ENCODE results near the gene SLC49A4. TPM values are rescaled to one million over a fixed set of nuclear protein-coding genes. Genes with fewer than 3 reads are reported as not detected.

The SLC49A4 gene
- total RNA-seq, 4 donors from 2014 or later, result 20.4 to 33.9 (median 28.7) TPM

DNA sequence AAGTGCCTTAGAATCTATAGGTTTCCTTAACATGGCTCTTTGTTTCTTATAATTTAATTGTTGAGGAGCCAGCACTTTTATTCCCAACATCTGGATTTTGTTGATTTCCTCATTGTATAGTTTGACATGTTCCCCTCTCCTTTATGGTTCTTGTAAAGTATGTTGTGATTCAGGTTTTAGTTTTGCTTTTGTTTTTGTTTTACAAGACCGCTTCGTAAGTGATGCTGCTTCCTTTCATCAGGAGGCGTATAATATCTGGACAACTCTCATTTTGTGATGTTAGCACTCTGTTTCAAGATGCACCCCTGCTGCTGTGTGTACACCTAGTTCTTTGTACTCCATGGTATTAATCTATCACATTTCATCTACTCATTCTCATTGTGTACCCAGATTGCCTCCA lies 48.7 kb downstream of the SLC49A4 start:
- H3K27ac ChIP-seq, result no peak overlapping the region
- H3K27me3 ChIP-seq, result no peaks in the 10 kb centered on the region
- no peak for ATAC-seq
- peaks cover 0 to 28% of the 10 kb centered on the region in 2 donors for H3K36me3 ChIP-seq
- WGBS, 2 donors (ENCODE audit: low coverage in 1 of 2), result 53 to 54% methylated on average over 3 of the region's 3 CpGs
- no peak for TF ChIP-seq EP300 (IDR thresholded peaks at IDR 0.05)
- no peak for TF ChIP-seq POLR2A (IDR thresholded peaks at IDR 0.05)
- TF ChIP-seq, protein P1, sequence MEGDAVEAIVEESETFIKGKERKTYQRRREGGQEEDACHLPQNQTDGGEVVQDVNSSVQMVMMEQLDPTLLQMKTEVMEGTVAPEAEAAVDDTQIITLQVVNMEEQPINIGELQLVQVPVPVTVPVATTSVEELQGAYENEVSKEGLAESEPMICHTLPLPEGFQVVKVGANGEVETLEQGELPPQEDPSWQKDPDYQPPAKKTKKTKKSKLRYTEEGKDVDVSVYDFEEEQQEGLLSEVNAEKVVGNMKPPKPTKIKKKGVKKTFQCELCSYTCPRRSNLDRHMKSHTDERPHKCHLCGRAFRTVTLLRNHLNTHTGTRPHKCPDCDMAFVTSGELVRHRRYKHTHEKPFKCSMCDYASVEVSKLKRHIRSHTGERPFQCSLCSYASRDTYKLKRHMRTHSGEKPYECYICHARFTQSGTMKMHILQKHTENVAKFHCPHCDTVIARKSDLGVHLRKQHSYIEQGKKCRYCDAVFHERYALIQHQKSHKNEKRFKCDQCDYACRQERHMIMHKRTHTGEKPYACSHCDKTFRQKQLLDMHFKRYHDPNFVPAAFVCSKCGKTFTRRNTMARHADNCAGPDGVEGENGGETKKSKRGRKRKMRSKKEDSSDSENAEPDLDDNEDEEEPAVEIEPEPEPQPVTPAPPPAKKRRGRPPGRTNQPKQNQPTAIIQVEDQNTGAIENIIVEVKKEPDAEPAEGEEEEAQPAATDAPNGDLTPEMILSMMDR (IDR thresholded peaks at IDR 0.05), result no peak
- TF ChIP-seq POLR2AphosphoS5 (IDR thresholded peaks at IDR 0.05), result no peak
- H3K4me1 ChIP-seq, result no peaks in the 10 kb centered on the region
- H3K4me3 ChIP-seq, result no peak overlapping the region
- no peaks in the 10 kb centered on the region for H3K9me3 ChIP-seq

DNA sequence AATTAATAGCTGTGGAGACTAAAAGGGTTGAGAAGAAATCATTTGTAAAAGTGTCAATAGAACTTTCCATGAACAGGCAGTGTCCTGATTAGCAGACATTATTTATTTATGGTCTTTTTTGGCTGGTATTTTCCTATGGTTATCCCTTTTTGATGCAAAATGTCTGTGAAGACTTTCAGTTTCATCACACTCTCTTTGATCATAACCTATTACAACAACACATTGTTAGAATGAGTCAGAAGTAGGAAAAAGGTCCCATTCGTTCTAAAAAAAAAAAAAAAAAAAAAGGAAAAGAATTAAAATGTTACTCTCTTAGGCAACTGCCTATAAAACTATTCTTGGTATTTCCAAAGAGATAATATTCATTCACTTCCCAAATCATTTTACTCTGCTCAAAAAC lies 62.1 kb downstream of the SLC49A4 start:
- Histone ChIP-seq H3K9me3 (no peaks in the 10 kb centered on the region), H3K36me3 (peaks cover 0 to 33% of the 10 kb centered on the region in 2 donors), H3K27me3 (no peaks in the 10 kb centered on the region), H3K4me1 (peaks cover 0 to 5% (median 0%) of the 10 kb centered on the region in 3 donors), H3K4me3 (no peak overlapping the region), H3K27ac (no peak overlapping the region)
- 0 to 31% methylated on average over 1 of the region's 1 CpG for WGBS, 2 donors (ENCODE audit: low coverage in 1 of 2)
- TF ChIP-seq POLR2A (IDR thresholded peaks at IDR 0.05), result no peak
- TF ChIP-seq POLR2AphosphoS5 (IDR thresholded peaks at IDR 0.05), result no peak
- TF ChIP-seq, protein P1 (IDR thresholded peaks at IDR 0.05), result no peak
- peak; percentile 57 for ATAC-seq

DNA sequence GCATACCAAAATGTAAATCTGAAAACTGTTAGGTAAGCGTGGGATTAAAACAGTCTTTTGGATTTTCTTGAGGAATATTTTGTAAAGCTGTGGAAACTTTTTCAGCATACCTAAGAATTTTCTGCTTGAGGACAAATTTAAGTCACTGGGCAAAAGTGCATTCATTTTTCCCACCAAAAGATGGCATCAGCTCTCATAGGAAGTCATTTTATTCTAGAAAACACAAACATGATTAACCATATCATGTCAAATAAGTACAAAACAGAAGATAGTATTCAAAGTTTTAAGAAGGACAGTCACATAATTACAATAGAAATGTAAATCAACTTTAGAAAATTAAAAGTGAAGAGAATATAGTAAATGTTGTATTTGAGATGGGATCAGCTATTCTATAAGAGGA lies 63.5 kb downstream of the SLC49A4 start:
- Histone ChIP-seq H3K9me3 (no peaks in the 10 kb centered on the region), H3K27ac (no peak overlapping the region), H3K4me1 (peaks cover 0 to 10% (median 0%) of the 10 kb centered on the region in 3 donors), H3K4me3 (no peak overlapping the region), H3K27me3 (no peaks in the 10 kb centered on the region), H3K36me3 (peaks cover 0 to 38% of the 10 kb centered on the region in 2 donors)
- no peak for ATAC-seq
- WGBS, 2 donors (ENCODE audit: low coverage in 1 of 2), result 64 to 89% methylated on average over 1 of the region's 1 CpG
- TF ChIP-seq, protein P1 (IDR thresholded peaks at IDR 0.05), result peak in 2 of 4 experiments; percentile 18 to 35
- no peak for TF ChIP-seq EP300 (IDR thresholded peaks at IDR 0.05)

DNA sequence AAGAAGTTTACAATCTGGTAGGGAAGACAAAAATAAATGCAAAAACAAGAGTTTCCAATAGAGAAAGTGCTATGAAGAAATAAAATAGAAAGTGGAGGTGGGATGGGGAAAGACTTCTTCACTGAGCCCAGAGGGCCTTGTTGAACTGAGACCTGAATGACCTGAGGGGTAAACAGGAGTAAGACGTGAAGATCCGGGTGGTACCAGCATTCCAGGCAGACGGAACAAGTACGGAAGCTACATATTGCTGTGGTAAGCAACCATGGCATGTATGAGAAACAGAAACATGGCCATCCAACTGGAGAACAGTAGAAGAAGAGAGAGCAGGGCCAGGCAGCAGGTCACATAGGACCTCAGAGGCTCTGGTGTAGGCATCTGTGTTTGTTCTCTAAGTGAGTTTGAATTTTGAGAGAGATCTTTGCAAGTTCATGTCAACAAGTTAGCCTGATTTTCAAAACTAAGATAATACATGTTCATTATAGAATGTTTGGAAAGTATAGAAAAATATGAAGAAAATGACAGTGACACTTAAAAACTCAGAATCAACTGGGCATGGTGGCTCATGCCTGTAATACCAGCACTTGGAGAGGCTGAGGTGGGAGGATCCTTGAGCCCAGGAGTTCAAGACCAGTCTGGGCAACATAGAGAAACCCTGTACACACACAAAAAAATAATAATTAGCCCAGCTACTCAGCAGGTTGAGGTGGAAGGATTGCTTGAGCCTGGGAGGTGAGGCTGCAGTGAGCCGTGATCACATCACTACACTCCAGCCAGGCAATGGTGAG lies 64.3 kb downstream of the SLC49A4 start:
- WGBS, 2 donors (ENCODE audit: low coverage in 1 of 2), result 90 to 92% methylated on average over 5 of the region's 5 CpGs
- peaks cover 0 to 10% (median 0%) of the 10 kb centered on the region in 3 donors for H3K4me1 ChIP-seq
- ATAC-seq, result no peak
- H3K27me3 ChIP-seq, result no peaks in the 10 kb centered on the region
- peaks cover 0 to 44% of the 10 kb centered on the region in 2 donors for H3K36me3 ChIP-seq
- no peak overlapping the region for H3K27ac ChIP-seq
- no peak overlapping the region for H3K4me3 ChIP-seq
- H3K9me3 ChIP-seq, result no peaks in the 10 kb centered on the region
- TF ChIP-seq POLR2AphosphoS5 (IDR thresholded peaks at IDR 0.05) (no peak), EP300 (IDR thresholded peaks at IDR 0.05) (no peak), POLR2A (IDR thresholded peaks at IDR 0.05) (no peak)
- TF ChIP-seq, protein P1 (IDR thresholded peaks at IDR 0.05), result no peak

DNA sequence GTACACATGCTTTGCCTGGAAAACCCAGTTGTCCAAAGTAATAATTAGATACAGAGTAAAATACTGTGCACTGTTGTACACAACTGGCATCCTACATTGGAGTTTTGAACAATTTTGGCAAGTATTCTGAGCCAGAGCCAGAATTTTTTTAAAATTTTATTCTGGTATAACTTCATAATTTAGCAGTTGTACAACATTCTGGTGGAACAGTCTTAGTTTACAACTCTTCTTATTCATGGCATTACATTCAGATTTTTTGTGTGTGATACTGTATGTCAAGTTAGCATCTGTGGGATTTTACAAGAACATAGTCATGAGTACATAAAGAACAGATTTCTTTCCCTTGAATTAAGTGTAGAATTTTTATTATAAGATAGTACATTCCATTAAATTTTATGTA lies 67.5 kb downstream of the SLC49A4 start:
- ATAC-seq, result no peak
- H3K36me3 ChIP-seq, result peaks cover 0 to 48% of the 10 kb centered on the region in 2 donors
- no peak overlapping the region for H3K27ac ChIP-seq
- H3K4me1 ChIP-seq, result peaks cover 0 to 10% (median 0%) of the 10 kb centered on the region in 3 donors
- no peaks in the 10 kb centered on the region for H3K27me3 ChIP-seq
- no peak overlapping the region for H3K4me3 ChIP-seq
- H3K9me3 ChIP-seq, result no peaks in the 10 kb centered on the region
- TF ChIP-seq, protein P1 (IDR thresholded peaks at IDR 0.05), result no peak
- TF ChIP-seq POLR2AphosphoS5 (IDR thresholded peaks at IDR 0.05) (no peak), EP300 (IDR thresholded peaks at IDR 0.05) (no peak), POLR2A (IDR thresholded peaks at IDR 0.05) (no peak)

Measured in gastroesophageal sphincter (tissue), 4 donors.